H9 (cell line): ENCODE measurements around the gene MINAR1. TPM values are rescaled to one million over a fixed set of nuclear protein-coding genes. Genes with fewer than 3 reads are reported as not detected.

Experiments
- DNase-seq: peaks from one replicate; pipeline ENCODE4 v3.0.0-alpha.2; 2017
- H2AFZ ChIP-seq: one replicate; pipeline ENCODE4 v1.6.1; 2013; ENCODE audit warnings: mild to moderate bottlenecking, low read length, control low read depth, moderate library complexity
- H2AK5ac ChIP-seq: 2 replicates; pipeline ENCODE4 v1.6.1; 2013; ENCODE audit warnings: low read length, control low read depth, mixed read lengths; ENCODE audit not compliant: insufficient read length
- H2BK120ac ChIP-seq: one replicate; pipeline ENCODE4 v1.6.1; 2013; ENCODE audit warnings: low read depth, mild to moderate bottlenecking, low read length, control low read depth, inconsistent platforms; ENCODE audit not compliant: poor library complexity, severe bottlenecking
- H2BK12ac ChIP-seq: 2 replicates; pipeline ENCODE4 v1.6.1; 2013; ENCODE audit warnings: low read length, control low read depth, mixed read lengths, low read depth; ENCODE audit not compliant: insufficient read length
- H2BK15ac ChIP-seq: 2 replicates; pipeline ENCODE4 v1.6.1; 2013; ENCODE audit warnings: low read depth, low read length, control low read depth
- H2BK20ac ChIP-seq: one replicate; pipeline ENCODE4 v1.6.1; 2013; ENCODE audit warnings: low read depth, mild to moderate bottlenecking, low read length, control low read depth, inconsistent platforms; ENCODE audit not compliant: poor library complexity, severe bottlenecking
- H2BK5ac ChIP-seq: 2 replicates; pipeline ENCODE4 v1.6.1; 2013; ENCODE audit warnings: low read length, control low read depth, mixed read lengths; ENCODE audit not compliant: insufficient read length
- H3K14ac ChIP-seq: 2 replicates; pipeline ENCODE4 v1.6.1; 2013; ENCODE audit warnings: low read length, control low read depth; ENCODE audit not compliant: insufficient read depth
- H3K18ac ChIP-seq: 2 replicates; pipeline ENCODE4 v1.6.1; 2013; ENCODE audit warnings: low read depth, mild to moderate bottlenecking, mixed read lengths, low read length, control low read depth; ENCODE audit not compliant: insufficient read length
- H3K23ac ChIP-seq: 2 replicates; pipeline ENCODE4 v1.6.1; 2013; ENCODE audit warnings: low read length, control low read depth, mixed read lengths, low read depth; ENCODE audit not compliant: insufficient read length
- H3K23me2 ChIP-seq: 2 replicates; pipeline ENCODE4 v1.6.1; 2013; ENCODE audit warnings: low read depth, mild to moderate bottlenecking, mixed read lengths, low read length, control low read depth; ENCODE audit not compliant: insufficient read length, poor library complexity, severe bottlenecking
- H3K27ac ChIP-seq: 2 replicates; pipeline ENCODE4 v1.5.1; 2013; ENCODE audit warnings: low read length, control low read depth, mixed read lengths, low read depth; ENCODE audit not compliant: insufficient read length
- H3K27me3 ChIP-seq: 2 replicates; pipeline ENCODE4 v1.6.1; 2013; ENCODE audit warnings: low read length, control low read depth, inconsistent platforms; ENCODE audit not compliant: insufficient read depth
- H3K4ac ChIP-seq: 2 replicates; pipeline ENCODE4 v1.6.1; 2013; ENCODE audit warnings: low read depth, mild to moderate bottlenecking, control low read depth, inconsistent platforms, low read length, moderate library complexity
- H3K4me1 ChIP-seq: 2 replicates; pipeline ENCODE4 v1.6.1; 2013; ENCODE audit warnings: low read length, control low read depth, inconsistent platforms; ENCODE audit not compliant: insufficient read depth
- H3K4me2 ChIP-seq: 2 replicates; pipeline ENCODE4 v1.6.1; 2013; ENCODE audit warnings: low read length, control low read depth, mixed read lengths; ENCODE audit not compliant: insufficient read length, insufficient read depth
- H3K56ac ChIP-seq: 2 replicates; pipeline ENCODE4 v1.6.1; 2013; ENCODE audit warnings: low read depth, mild to moderate bottlenecking, mixed read lengths, low read length, control low read depth; ENCODE audit not compliant: insufficient read length
- H3K79me1 ChIP-seq: 2 replicates; pipeline ENCODE4 v1.6.1; 2013; ENCODE audit warnings: low read depth, mild to moderate bottlenecking, moderate library complexity, low read length, control low read depth, inconsistent platforms; ENCODE audit not compliant: insufficient read depth, poor library complexity, severe bottlenecking
- H3K79me2 ChIP-seq: 2 replicates; pipeline ENCODE4 v1.6.1; 2013; ENCODE audit warnings: low read length, control low read depth, inconsistent platforms; ENCODE audit not compliant: insufficient read depth
- H3K9ac ChIP-seq: 2 replicates; pipeline ENCODE4 v1.6.1; 2013; ENCODE audit warnings: low read length, control low read depth, mixed read lengths; ENCODE audit not compliant: insufficient read length; ENCODE audit errors: extremely low read depth
- H3K9me3 ChIP-seq: one replicate; pipeline ENCODE4 v1.6.1; 2013; ENCODE audit warnings: low read depth, low read length, inconsistent platforms; ENCODE audit not compliant: control insufficient read depth
- H3T11ph ChIP-seq: one replicate; pipeline ENCODE4 v1.6.1; 2013; ENCODE audit warnings: mild to moderate bottlenecking, low read length, control low read depth, inconsistent platforms
- H4K20me1 ChIP-seq: one replicate; pipeline ENCODE4 v1.6.1; 2013; ENCODE audit not compliant: control insufficient read depth, insufficient read length, insufficient read depth
- H4K5ac ChIP-seq: 2 replicates; pipeline ENCODE4 v1.6.1; 2013; ENCODE audit warnings: low read depth, mild to moderate bottlenecking, mixed read lengths, low read length, control low read depth; ENCODE audit not compliant: insufficient read length
- H4K8ac ChIP-seq: replicated peaks from 2 replicates; pipeline ENCODE4 v1.6.1; 2013; ENCODE audit warnings: low read length, control low read depth, mixed read lengths, low read depth; ENCODE audit not compliant: insufficient read length
- H4K91ac ChIP-seq: 2 replicates; pipeline ENCODE4 v1.6.1; 2013; ENCODE audit warnings: low read depth, mild to moderate bottlenecking, moderate library complexity, mixed read lengths, low read length, control low read depth; ENCODE audit not compliant: insufficient read length
- H3K27ac Mint-ChIP-seq, 3 experiments: 2 replicates in 2 of 3; 3 replicates in 1 of 3; pipeline ENCODE4 v1.8.0; 2020 to 2021; ENCODE audit warnings: mixed read lengths in 3 of 3, mild to moderate bottlenecking in 1 of 3, moderate library complexity in 1 of 3
- H3K27me3 Mint-ChIP-seq: 2 replicates; pipeline ENCODE4 v1.8.0; 2021; ENCODE audit warnings: low read depth, mild to moderate bottlenecking, moderate library complexity, mixed read lengths
- H3K36me3 Mint-ChIP-seq, 3 experiments: 2 replicates in 2 of 3; 3 replicates in 1 of 3; pipeline ENCODE4 v1.8.0; 2020 to 2021; ENCODE audit warnings: low read depth in 3 of 3, mixed read lengths in 3 of 3; ENCODE audit not compliant: insufficient read depth in 1 of 3
- H3K4me1 Mint-ChIP-seq, 2 experiments: 2 replicates each; pipeline ENCODE4 v1.8.0; 2020; ENCODE audit warnings: mixed read lengths in 2 of 2
- H3K4me3 Mint-ChIP-seq, 2 experiments: 2 replicates in 1 of 2; 3 replicates in 1 of 2; pipeline ENCODE4 v1.8.0; 2020 to 2021; ENCODE audit warnings: mild to moderate bottlenecking in 2 of 2, mixed read lengths in 2 of 2, moderate library complexity in 1 of 2
- H3K9me3 Mint-ChIP-seq, 2 experiments: 2 replicates in 1 of 2; 3 replicates in 1 of 2; pipeline ENCODE4 v1.8.0; 2020; ENCODE audit warnings: mild to moderate bottlenecking in 2 of 2, mixed read lengths in 2 of 2, moderate library complexity in 1 of 2
- CTCF ChIP-seq: fragments of 200-600 bp; sonication (generic); conservative IDR thresholded peaks from 3 replicates; pipeline ENCODE4 v1.8.0; 2021; ENCODE audit warnings: antibody characterized with exemption, mild to moderate bottlenecking
- WGBS: extraction: QIAGEN DNeasy Blood & Tissue Kit; methylation state at CpG from one replicate; pipeline ENCODE4 v1.1.7; 2013; ENCODE audit warnings: missing lambda C conversion rate, low lambda C conversion rate, mixed read lengths; ENCODE audit not compliant: insufficient read length; ENCODE audit errors: extremely low coverage; 5-methylcytosine and 5-hydroxymethylcytosine counted together
- total RNA-seq: library from RNA; stranded (reverse); gene quantifications from 2 replicates; pipeline ENCODE4 v1.2.1, GENCODE V29; 2021

MINAR1 gene
- total RNA-seq, 1 experiment from 2014 or later: 0.74 TPM

DNA sequence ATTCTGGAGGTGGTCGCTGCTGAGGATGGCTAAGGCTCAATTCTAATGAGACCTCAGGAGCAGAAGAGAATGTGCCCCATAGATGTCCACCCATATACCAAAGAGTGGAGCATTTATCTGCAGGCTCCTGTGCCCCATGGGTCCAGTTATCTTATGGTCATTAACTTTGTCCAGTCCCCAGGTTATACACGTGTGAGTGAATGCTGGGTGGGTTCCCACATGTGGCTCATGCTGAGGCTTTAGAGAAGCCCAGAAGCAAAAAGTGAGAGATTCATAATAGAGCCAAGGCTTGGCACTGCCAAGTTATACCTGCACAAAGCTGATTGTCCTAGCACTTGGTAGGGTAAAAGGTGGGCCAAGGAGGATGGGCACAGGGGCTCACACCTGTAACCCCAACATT is 30.0 kb upstream of the MINAR1 start:
- Mint-ChIP-seq H3K36me3 (no peaks in the 10 kb centered on the region; a peak in 1 of 7 replicates), H3K27ac (no peak overlapping the region), H3K27me3 (no peaks in the 10 kb centered on the region), H3K9me3 (no peaks in the 10 kb centered on the region), H3K4me3 (no peak overlapping the region), H3K4me1 (peaks cover 4 to 6% of the 10 kb centered on the region in 2 experiments)
- Histone ChIP-seq H3T11ph (no peak overlapping the region), H3K27me3 (no peaks in the 10 kb centered on the region), H3K56ac (no peak overlapping the region), H3K23me2 (no peaks in the 10 kb centered on the region), H3K9ac (no peak overlapping the region), H3K79me1 (no peaks in the 10 kb centered on the region), H2BK120ac (no peak overlapping the region), H2BK12ac (no peak overlapping the region), H3K4me2 (no peak overlapping the region), H2BK20ac (no peak overlapping the region), H4K91ac (no peak overlapping the region), H3K18ac (no peak overlapping the region), H2BK5ac (no peak overlapping the region), H3K4ac (no peak overlapping the region), H3K27ac (no peak overlapping the region), H2BK15ac (no peak overlapping the region), H4K20me1 (no peaks in the 10 kb centered on the region), H4K8ac (no peak overlapping the region), H3K79me2 (no peaks in the 10 kb centered on the region), H3K23ac (no peak overlapping the region), H3K4me1 (peaks cover 2% of the 10 kb centered on the region; the same call in 1 of the 2 replicates), H3K14ac (no peak overlapping the region), H2AFZ (no peak overlapping the region), H2AK5ac (no peak overlapping the region), H4K5ac (no peak overlapping the region), H3K9me3 (no peaks in the 10 kb centered on the region)
- DNase-seq: no peak
- TF ChIP-seq CTCF: no peak
- WGBS: no CpG with 5 or more reads among the region's 2 CpGs
